Calu3 (cell line): Measurements from ENCODE around the gene RHOA. TPM values are rescaled to one million over a fixed set of nuclear protein-coding genes. Genes with fewer than 3 reads are reported as not detected.

Experiments
- BruUV-seq: library from RNA; stranded (reverse); fragments of 400-500 nt; replicated peaks from 2 replicates; lab custom pipeline; 2021; lab: Mats Ljungman, UMichigan
- CTCF ChIA-PET: fragments of 300-600 bp; sonication (Branson Sonifier 250); formaldehyde crosslinking; loops from one replicate; lab custom pipeline; 2022; ENCODE audit warnings: antibody characterized with exemption; lab: Charles Lee
- DNase-seq: peaks from one replicate; pipeline ENCODE4 v3.0.0; 2022
- H3K27ac Mint-ChIP-seq: one replicate; pipeline ENCODE4 v1.8.0; 2022; ENCODE audit warnings: mixed read lengths; ENCODE audit not compliant: unreplicated experiment
- H3K27me3 Mint-ChIP-seq: one replicate; pipeline ENCODE4 v1.8.0; 2022; ENCODE audit warnings: mixed read lengths; ENCODE audit not compliant: unreplicated experiment
- H3K36me3 Mint-ChIP-seq: one replicate; pipeline ENCODE4 v1.8.0; 2022; ENCODE audit warnings: mild to moderate bottlenecking, moderate library complexity, mixed read lengths; ENCODE audit not compliant: insufficient read depth, unreplicated experiment
- H3K4me1 Mint-ChIP-seq: one replicate; pipeline ENCODE4 v1.8.0; 2022; ENCODE audit warnings: mild to moderate bottlenecking, low read depth, mixed read lengths; ENCODE audit not compliant: unreplicated experiment
- H3K4me3 Mint-ChIP-seq: one replicate; pipeline ENCODE4 v1.8.0; 2022; ENCODE audit warnings: mild to moderate bottlenecking, low read depth, moderate library complexity, mixed read lengths; ENCODE audit not compliant: unreplicated experiment
- H3K9me3 Mint-ChIP-seq: one replicate; pipeline ENCODE4 v1.8.0; 2022; ENCODE audit warnings: low read depth, mixed read lengths; ENCODE audit not compliant: unreplicated experiment
- intact Hi-C: fragments of 100-400 bp; cut with micrococcal nuclease; formaldehyde crosslinking; loops from one replicate; pipeline ENCODE4 v1.10.0; 2022; ENCODE audit not compliant: unreplicated experiment
- total RNA-seq: library from RNA; stranded (reverse); gene quantifications from 2 replicates; pipeline ENCODE4 v1.2.3, GENCODE V29; 2022
- TF ChIP-seq, protein P1 (sequence below): fragments of 200-600 bp; IDR thresholded peaks from one replicate; pipeline ENCODE4 v1.8.0; 2022; ENCODE audit warnings: antibody characterized with exemption; ENCODE audit not compliant: unreplicated experiment

The RHOA gene
- total RNA-seq, 1 experiment from 2014 or later, result 352 TPM

DNA sequence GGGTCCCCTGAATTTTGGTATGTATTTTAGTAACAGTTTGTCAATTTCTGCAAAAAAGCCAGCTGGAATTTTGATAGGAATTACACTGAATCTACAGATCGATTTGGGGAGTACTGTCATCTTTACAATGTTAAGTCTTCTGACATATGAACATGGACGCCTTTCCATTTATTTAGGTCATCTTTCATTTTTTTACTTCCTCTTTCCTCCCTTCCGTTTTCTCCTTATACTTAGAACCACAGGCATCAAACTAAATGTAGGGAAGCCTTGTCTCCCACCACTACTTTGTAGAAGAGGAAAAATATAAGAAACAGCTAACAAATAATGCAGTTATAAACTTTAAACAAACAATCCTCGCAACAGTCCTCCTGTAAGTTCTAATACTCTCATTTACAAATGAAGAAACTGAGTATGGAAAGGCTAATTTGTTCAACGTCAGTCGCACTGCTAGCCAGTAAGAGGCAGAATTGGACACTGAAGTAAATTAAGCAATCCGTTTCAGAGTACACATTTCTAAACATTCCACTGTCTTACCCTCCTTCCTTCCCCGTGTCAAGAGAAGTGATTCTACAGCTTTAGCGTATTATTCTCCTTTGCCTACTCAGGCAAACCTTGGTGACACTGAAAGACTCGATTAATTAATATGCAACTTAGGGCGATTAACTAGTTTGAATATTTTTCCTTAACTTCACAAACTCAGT, 25.6 kb downstream of the RHOA start:
- DNase-seq, result no peak
- CTCF ChIA-PET, result no interaction called here
- no peaks in the 10 kb centered on the region for H3K27me3 Mint-ChIP-seq
- no peaks in the 10 kb centered on the region for H3K4me1 Mint-ChIP-seq
- no peak overlapping the region for H3K4me3 Mint-ChIP-seq
- H3K36me3 Mint-ChIP-seq, result peaks cover 6% of the 10 kb centered on the region
- no TSS peak for BruUV-seq
- intact Hi-C loops, result no loop called here
- TF ChIP-seq, protein P1, sequence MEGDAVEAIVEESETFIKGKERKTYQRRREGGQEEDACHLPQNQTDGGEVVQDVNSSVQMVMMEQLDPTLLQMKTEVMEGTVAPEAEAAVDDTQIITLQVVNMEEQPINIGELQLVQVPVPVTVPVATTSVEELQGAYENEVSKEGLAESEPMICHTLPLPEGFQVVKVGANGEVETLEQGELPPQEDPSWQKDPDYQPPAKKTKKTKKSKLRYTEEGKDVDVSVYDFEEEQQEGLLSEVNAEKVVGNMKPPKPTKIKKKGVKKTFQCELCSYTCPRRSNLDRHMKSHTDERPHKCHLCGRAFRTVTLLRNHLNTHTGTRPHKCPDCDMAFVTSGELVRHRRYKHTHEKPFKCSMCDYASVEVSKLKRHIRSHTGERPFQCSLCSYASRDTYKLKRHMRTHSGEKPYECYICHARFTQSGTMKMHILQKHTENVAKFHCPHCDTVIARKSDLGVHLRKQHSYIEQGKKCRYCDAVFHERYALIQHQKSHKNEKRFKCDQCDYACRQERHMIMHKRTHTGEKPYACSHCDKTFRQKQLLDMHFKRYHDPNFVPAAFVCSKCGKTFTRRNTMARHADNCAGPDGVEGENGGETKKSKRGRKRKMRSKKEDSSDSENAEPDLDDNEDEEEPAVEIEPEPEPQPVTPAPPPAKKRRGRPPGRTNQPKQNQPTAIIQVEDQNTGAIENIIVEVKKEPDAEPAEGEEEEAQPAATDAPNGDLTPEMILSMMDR, result no peak
- no peaks in the 10 kb centered on the region for H3K9me3 Mint-ChIP-seq
- no peak overlapping the region for H3K27ac Mint-ChIP-seq

DNA sequence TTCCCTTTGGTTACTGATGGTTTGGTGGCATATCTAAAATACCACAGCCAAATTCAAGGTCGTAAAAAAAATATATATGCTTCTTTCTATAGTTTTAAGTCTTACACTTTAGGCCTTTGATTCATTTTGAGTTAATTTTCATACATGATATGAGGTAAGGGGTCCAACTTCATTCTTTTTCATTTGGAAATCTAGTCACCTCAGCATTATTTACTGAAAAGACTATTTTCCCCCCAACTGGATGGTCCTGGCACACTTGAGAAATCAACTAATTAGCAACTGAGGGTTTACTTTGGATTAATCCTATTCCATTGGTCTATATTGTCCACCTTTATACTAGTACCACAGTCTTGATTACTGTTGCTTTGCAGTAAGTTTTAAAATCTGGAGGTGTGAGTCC, 26.2 kb downstream of the RHOA start:
- no TSS peak for BruUV-seq

DNA sequence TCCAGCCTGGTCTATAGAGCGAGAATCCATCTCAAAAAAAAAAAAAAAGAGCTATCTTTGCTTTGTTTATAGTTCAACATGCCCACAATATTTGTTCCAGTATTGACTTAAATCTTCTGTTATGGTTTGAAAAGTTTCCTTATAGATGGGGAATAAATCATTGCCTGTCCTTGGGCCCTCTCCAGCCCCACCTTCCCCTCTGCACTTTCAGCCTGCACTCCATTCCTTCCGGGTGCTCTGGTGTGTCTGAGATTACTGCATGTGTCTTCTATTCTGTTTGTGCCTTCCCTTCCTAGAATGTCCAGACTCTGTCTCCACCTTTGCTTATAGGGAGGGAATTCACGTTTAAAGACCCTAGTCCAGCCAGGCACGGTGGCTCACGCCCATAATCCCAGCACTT, 28.4 kb downstream of the RHOA start:
- no peaks in the 10 kb centered on the region for H3K27me3 Mint-ChIP-seq
- BruUV-seq, result no TSS peak
- no peak overlapping the region for H3K27ac Mint-ChIP-seq
- H3K4me1 Mint-ChIP-seq, result no peaks in the 10 kb centered on the region
- H3K4me3 Mint-ChIP-seq, result no peak overlapping the region
- H3K9me3 Mint-ChIP-seq, result peaks cover 4% of the 10 kb centered on the region
- no peak for DNase-seq
- CTCF ChIA-PET, result no interaction called here
- TF ChIP-seq, protein P1, result no peak
- H3K36me3 Mint-ChIP-seq, result peaks cover 6% of the 10 kb centered on the region
- intact Hi-C loops, result no loop called here

More for the DNA sequence above, 26.2 kb downstream of the RHOA start:
- no peak for DNase-seq
- Mint-ChIP-seq H3K4me1 (no peaks in the 10 kb centered on the region), H3K36me3 (peaks cover 6% of the 10 kb centered on the region), H3K4me3 (no peak overlapping the region), H3K9me3 (no peaks in the 10 kb centered on the region), H3K27me3 (no peaks in the 10 kb centered on the region), H3K27ac (no peak overlapping the region)
- CTCF ChIA-PET, result no interaction called here
- intact Hi-C loops, result no loop called here
- TF ChIP-seq, protein P1, result no peak

DNA sequence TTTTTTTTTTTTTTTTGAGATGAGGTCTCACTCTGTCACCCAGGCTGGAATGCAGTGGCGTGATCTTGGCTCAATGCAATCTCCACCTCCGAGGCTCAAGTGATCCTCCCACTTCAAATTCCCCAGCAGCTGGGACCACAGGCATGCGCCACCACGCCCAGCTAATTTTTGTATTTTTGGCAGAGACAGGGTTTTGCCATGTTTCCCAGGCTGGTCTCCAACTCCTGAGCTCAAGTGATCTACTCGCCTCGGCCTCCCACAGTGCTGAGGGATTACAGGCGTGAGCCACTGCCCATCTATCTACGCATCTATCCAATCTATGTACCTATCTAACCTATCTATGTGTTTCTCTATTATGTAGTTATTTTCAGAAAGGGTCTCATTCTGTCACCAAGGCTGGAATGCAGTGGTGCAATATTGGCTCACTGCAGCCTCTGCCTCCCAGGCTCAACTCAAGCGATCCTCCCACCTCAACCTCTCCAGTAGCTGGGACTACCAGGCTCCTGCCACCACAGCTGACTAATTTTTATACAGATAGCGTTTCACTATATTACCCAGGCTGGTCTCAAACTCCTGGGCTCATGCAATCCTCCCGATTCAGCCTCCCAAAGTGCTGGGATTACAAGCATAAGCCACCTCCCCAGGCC, 33.4 kb downstream of the RHOA start:
- BruUV-seq, result no TSS peak
- Mint-ChIP-seq H3K4me3 (no peak overlapping the region), H3K4me1 (no peaks in the 10 kb centered on the region), H3K9me3 (peaks cover 7% of the 10 kb centered on the region), H3K36me3 (peaks cover 18% of the 10 kb centered on the region), H3K27me3 (no peaks in the 10 kb centered on the region), H3K27ac (no peak overlapping the region)
- DNase-seq, result no peak
- intact Hi-C loops, result no loop called here
- TF ChIP-seq, protein P1, result no peak
- CTCF ChIA-PET, result interaction anchor here (0.7 kb wide), 1 partner anchor 86 kb away, joined by 12 read pairs; no protein-coding TSS in a partner anchor
